Stomach (tissue), 9 donors: Measurements from ENCODE around the gene LPAR1. TPM values are rescaled to one million over a fixed set of nuclear protein-coding genes. Genes with fewer than 3 reads are reported as not detected.

Source experiments
- DNase-seq, 2 donors: peaks; one replicate each; pipeline versions ENCODE4 v3.0.0 to v3.0.0-alpha.2; 2013 to 2019
- H3K27ac ChIP-seq, 5 donors: fragments of 200-600 bp in 4 of 5; sonication (generic) in 4 of 5; one replicate each; pipeline ENCODE4 v1.5.1; 2013 to 2019; ENCODE audit warnings: mild to moderate bottlenecking in 1 of 5, moderate library complexity in 1 of 5
- H3K27me3 ChIP-seq, 3 donors: fragments of 200-600 bp; sonication (generic); one replicate each; pipeline ENCODE4 v1.5.1; 2017 to 2019; ENCODE audit warnings: mixed run types in 1 of 3
- H3K36me3 ChIP-seq, 4 donors: fragments of 200-600 bp; sonication (generic); 1 replicate in 3 of 4; 2 replicates in 1 of 4; pipeline ENCODE4 v1.5.1; 2016 to 2019
- H3K4me1 ChIP-seq, 4 donors: fragments of 200-600 bp; sonication (generic); one replicate each; pipeline ENCODE4 v1.5.1; 2016 to 2019
- H3K4me3 ChIP-seq, 4 donors: fragments of 200-600 bp; sonication (generic) in 3 of 4; one replicate each; pipeline ENCODE4 v1.5.1; 2016 to 2019; ENCODE audit warnings: mild to moderate bottlenecking in 1 of 4
- H3K9me3 ChIP-seq, 4 donors: fragments of 200-600 bp; sonication (generic); one replicate each; pipeline ENCODE4 v1.5.1; 2016 to 2019
- CTCF ChIP-seq, 7 experiments: fragments of 450-650 bp in 4 of 7; fragments of 200-600 bp in 3 of 7; sonication (generic) in 3 of 7; IDR thresholded peaks; one replicate each; pipeline ENCODE4 v1.5.1; 2016 to 2019; ENCODE audit warnings: antibody characterized with exemption in 7 of 7, control low read depth in 2 of 7, mild to moderate bottlenecking in 1 of 7
- EP300 ChIP-seq: sonication (generic); formaldehyde crosslinking; IDR thresholded peaks from one replicate; pipeline ENCODE4 v1.6.1; 2017; ENCODE audit warnings: antibody characterized with exemption
- POLR2A ChIP-seq, 4 donors: fragments of 450-650 bp; IDR thresholded peaks; one replicate each; pipeline ENCODE4 v1.6.1; 2016; ENCODE audit warnings: antibody characterized with exemption in 4 of 4, control low read depth in 2 of 4, mild to moderate bottlenecking in 1 of 4, moderate library complexity in 1 of 4
- POLR2AphosphoS5 ChIP-seq, 3 donors: sonication (generic); formaldehyde crosslinking; IDR thresholded peaks; one replicate each; pipeline ENCODE4 v1.6.1; 2016; ENCODE audit warnings: antibody characterized with exemption in 3 of 3
- WGBS, 5 donors: extraction: QIAGEN DNeasy Blood & Tissue Kit in 3 of 5; methylation state at CpG; one replicate each; pipeline versions ENCODE4 v1.1.5 to v1.1.7; 2013 to 2018; 5-methylcytosine and 5-hydroxymethylcytosine counted together
- intact Hi-C: fragments of 100-400 bp; cut with DNase I; formaldehyde crosslinking; loops from one replicate; pipeline ENCODE4 v1.15.1; 2023; ENCODE audit warnings: low total_unique reads
- polyA plus RNA-seq, 3 donors: library from polyadenylated mRNA; stranded (reverse); fragments of 200-250 nt; gene quantifications; one replicate each; pipeline ENCODE4 v1.2.3, GENCODE V29; 2013
- total RNA-seq, 5 donors: library from RNA; depleted of rRNA; stranded (reverse); fragments of >200 nt; gene quantifications; one replicate each; pipeline versions ENCODE4 v1.1.0 to v1.2.3, GENCODE V29; 2014 to 2016
- donor health status: healthy with polysubstance abuse.
- donor health status: Bipolar disorder and iron deficiency.
- donor health status: healthy.

The LPAR1 gene
- total and polyA plus RNA-seq, 8 donors = 7.4 to 40.0 (median 21.2) TPM

GRCh38 chr9:111037356-111037707, 938 bp downstream of the LPAR1 start:
- Histone ChIP-seq H3K4me1 (peaks cover 0 to 41% (median 32%) of the 10 kb centered on the region in 4 donors), H3K36me3 (no peaks in the 10 kb centered on the region), H3K27me3 (peaks cover 0 to 29% (median 7%) of the 10 kb centered on the region in 3 donors), H3K27ac (peak overlapping the region; percentile 86 to 95 (median 89)), H3K9me3 (no peaks in the 10 kb centered on the region), H3K4me3 (peak overlapping the region; percentile 61 to 74 (median 70))
- intact Hi-C loops = no loop called here
- TF ChIP-seq POLR2A (IDR thresholded peaks at IDR 0.05) (no peak), CTCF (IDR thresholded peaks at IDR 0.05) (no peak), EP300 (no peak), POLR2AphosphoS5 (IDR thresholded peaks at IDR 0.05) (no peak)
- DNase-seq = no peak
- WGBS, 5 donors = 3 to 14% (median 4%) methylated on average over 11 to 13 of the region's 13 CpGs

- Histone ChIP-seq H3K4me3 (peak overlapping the region; percentile 61 to 74 (median 70)), H3K9me3 (no peaks in the 10 kb centered on the region), H3K27ac (peak overlapping the region; percentile 86 to 95 (median 89)), H3K4me1 (peaks cover 0 to 41% (median 32%) of the 10 kb centered on the region in 4 donors), H3K36me3 (no peaks in the 10 kb centered on the region), H3K27me3 (peaks cover 0 to 29% (median 7%) of the 10 kb centered on the region in 3 donors)
- TF ChIP-seq CTCF (IDR thresholded peaks at IDR 0.05) (no peak), POLR2AphosphoS5 (IDR thresholded peaks at IDR 0.05) (no peak), POLR2A (IDR thresholded peaks at IDR 0.05) (no peak)
- 9 to 37% (median 17%) methylated on average over 8 of the region's 8 CpGs for WGBS, 5 donors
- intact Hi-C loops = no loop called here
- DNase-seq = peak in 1 of 2 donors; percentile 47
Observed at GRCh38 chr9:111036946-111037345, 1.3 kb downstream of the LPAR1 start.

- Histone ChIP-seq H3K4me1 (peaks cover 0 to 41% (median 32%) of the 10 kb centered on the region in 4 donors), H3K36me3 (no peaks in the 10 kb centered on the region), H3K4me3 (peak overlapping the region; percentile 61 to 74 (median 70)), H3K27me3 (peaks cover 0 to 29% (median 7%) of the 10 kb centered on the region in 3 donors), H3K27ac (peak overlapping the region in 4 of 5 donors; percentile 86 to 91 (median 89)), H3K9me3 (no peaks in the 10 kb centered on the region)
- 8 to 24% (median 15%) methylated on average over 15 of the region's 15 CpGs for WGBS, 5 donors
- TF ChIP-seq CTCF (IDR thresholded peaks at IDR 0.05) (peak in 3 of 7 experiments; percentile 19 to 52 (median 28)), EP300 (no peak), POLR2AphosphoS5 (IDR thresholded peaks at IDR 0.05) (peak in 1 of 3 donors; percentile 49), POLR2A (IDR thresholded peaks at IDR 0.05) (no peak)
- DNase-seq = peak; percentile 66 to 83
- intact Hi-C loops = no loop called here
Observed at GRCh38 chr9:111036429-111036789, 1.9 kb downstream of the LPAR1 start.

- WGBS, 5 donors = 57 to 75% (median 69%) methylated on average over 3 of the region's 3 CpGs
- Histone ChIP-seq H3K27ac (peak overlapping the region in 4 of 5 donors; percentile 86 to 91 (median 89)), H3K4me3 (peak overlapping the region; percentile 61 to 74 (median 70)), H3K9me3 (no peaks in the 10 kb centered on the region), H3K36me3 (no peaks in the 10 kb centered on the region), H3K27me3 (peaks cover 0 to 29% (median 7%) of the 10 kb centered on the region in 3 donors), H3K4me1 (peaks cover 0 to 41% (median 32%) of the 10 kb centered on the region in 4 donors)
- TF ChIP-seq EP300 (no peak), POLR2AphosphoS5 (IDR thresholded peaks at IDR 0.05) (no peak), CTCF (IDR thresholded peaks at IDR 0.05) (no peak), POLR2A (IDR thresholded peaks at IDR 0.05) (no peak)
- intact Hi-C loops = no loop called here
- DNase-seq = no peak
Observed at GRCh38 chr9:111035543-111036428, 2.5 kb downstream of the LPAR1 start.
